Adrenal gland (tissue), 12 donors: ENCODE data around the gene HIVEP3. TPM values are rescaled to one million over a fixed set of nuclear protein-coding genes. Genes with fewer than 3 reads are reported as not detected.

ENCODE experiments used
- DNase-seq, 7 donors: peaks; one replicate each; pipeline ENCODE4 v3.0.0-alpha.2; 2019 to 2020
- H3K27ac ChIP-seq, 5 donors: fragments of 200-600 bp; sonication (generic) in 4 of 5; 1 replicate in 3 of 5; 2 replicates in 2 of 5; pipeline versions ENCODE4 v1.5.1 to v1.8.0; 2016 to 2020; ENCODE audit warnings: mild to moderate bottlenecking in 1 of 5
- H3K27me3 ChIP-seq: fragments of 200-600 bp; 2 replicates; pipeline ENCODE4 v1.8.0; 2021
- H3K36me3 ChIP-seq, 2 donors: fragments of 200-600 bp; replicated peaks in 1 of 2; 1 replicate in 1 of 2; 2 replicates in 1 of 2; pipeline versions ENCODE4 v1.5.1 to v1.8.0; 2018 to 2022
- H3K4me1 ChIP-seq, 2 donors: fragments of 200-600 bp; replicated peaks in 1 of 2; 1 replicate in 1 of 2; 2 replicates in 1 of 2; pipeline versions ENCODE4 v1.5.1 to v1.8.0; 2018 to 2021
- H3K4me3 ChIP-seq, 4 donors: fragments of 200-600 bp; sonication (generic) in 3 of 4; one replicate each; pipeline ENCODE4 v1.5.1; 2016 to 2018
- H3K9me3 ChIP-seq, 3 donors: fragments of 200-600 bp; sonication (generic) in 1 of 3; replicated peaks in 1 of 3; 1 replicate in 2 of 3; 2 replicates in 1 of 3; pipeline versions ENCODE4 v1.5.1 to v1.8.0; 2016 to 2021
- POLR2A ChIP-seq, 2 donors: fragments of 450-650 bp; IDR thresholded peaks; one replicate each; pipeline ENCODE4 v1.6.1; 2017; ENCODE audit warnings: antibody characterized with exemption in 2 of 2, mild to moderate bottlenecking in 2 of 2, moderate library complexity in 1 of 2
- WGBS, 4 donors: extraction: QIAGEN DNeasy Blood & Tissue Kit in 2 of 4; methylation state at CpG; one replicate each; pipeline versions ENCODE4 v1.1.5 to v1.1.7; 2013 to 2017; 5-methylcytosine and 5-hydroxymethylcytosine counted together
- intact Hi-C, 2 donors: fragments of 100-400 bp; cut with DNase I; formaldehyde crosslinking; loops; one replicate each; pipeline versions ENCODE4 v1.14.1 to v1.15.0; 2022 to 2023
- polyA plus RNA-seq, 3 donors: library from polyadenylated mRNA; stranded (reverse); fragments of 200-250 nt in 2 of 3; fragments of 350-450 nt in 1 of 3; fragmentation: Illumina TruSeq in 1 of 3; extraction: RNeasy Lipid Tissue Mini Kit (QIAGEN cat#74804) in 1 of 3; gene quantifications; one replicate each; pipeline ENCODE4 v1.2.3, GENCODE V29; 2013 to 2014
- total RNA-seq, 9 donors: library from RNA; depleted of rRNA in 4 of 9; stranded (reverse); fragments of >200 nt in 4 of 9; fragments of 120-200 nt in 1 of 9; fragmentation: NEBNext Ultra II Directional in 1 of 9; extraction: Animal tissue kit (Norgen Biotek cat#: 25700) in 1 of 9; gene quantifications; one replicate each; pipeline versions ENCODE4 v1.1.0 to v1.2.4, GENCODE V29; 2013 to 2023
- TF ChIP-seq, protein P1 (sequence below), 6 experiments: fragments of 450-650 bp in 4 of 6; fragments of 200-600 bp in 2 of 6; sonication (generic) in 1 of 6; IDR thresholded peaks; 1 replicate in 5 of 6; 2 replicates in 1 of 6; pipeline versions ENCODE4 v1.5.1 to v1.8.0; 2016 to 2021; ENCODE audit warnings: antibody characterized with exemption in 6 of 6, mild to moderate bottlenecking in 2 of 6, moderate library complexity in 1 of 6
- donor health status: healthy with polysubstance abuse.
- donor health status: Bipolar disorder and iron deficiency.
- donor health status: DM: yes; HTN: yes; CAD: no.
- donor health status: DM: no; HTN: no; CAD: no.
- donor health status: DM: no; HTN: no; CAD: no.
- donor health status: DM: yes; HTN: yes; CAD: no.

Gene HIVEP3
- total and polyA plus RNA-seq, 12 donors, result 3.2 to 7.7 (median 7.0) TPM

DNA sequence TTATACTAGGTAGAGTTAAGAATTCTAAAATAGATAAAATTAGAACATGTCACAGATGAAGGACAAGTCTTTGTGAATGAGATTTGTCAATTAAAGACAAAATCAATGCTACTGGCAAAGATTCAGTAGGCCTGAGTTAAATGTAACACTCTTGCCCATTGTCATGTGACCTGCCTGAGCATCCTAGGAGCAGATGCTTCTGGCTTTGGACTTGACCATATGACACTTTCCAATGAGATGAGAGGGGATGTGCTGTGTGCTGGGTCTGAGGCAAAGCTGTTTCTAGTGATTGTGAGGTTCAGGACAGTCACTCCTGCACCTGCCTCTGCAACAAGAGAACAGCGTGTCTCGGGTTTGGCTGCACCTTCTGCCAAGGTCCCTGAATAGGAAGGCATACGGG, 144.9 kb downstream of the HIVEP3 start:
- TF ChIP-seq POLR2A (IDR thresholded peaks at IDR 0.05), result no peak
- TF ChIP-seq, protein P1, sequence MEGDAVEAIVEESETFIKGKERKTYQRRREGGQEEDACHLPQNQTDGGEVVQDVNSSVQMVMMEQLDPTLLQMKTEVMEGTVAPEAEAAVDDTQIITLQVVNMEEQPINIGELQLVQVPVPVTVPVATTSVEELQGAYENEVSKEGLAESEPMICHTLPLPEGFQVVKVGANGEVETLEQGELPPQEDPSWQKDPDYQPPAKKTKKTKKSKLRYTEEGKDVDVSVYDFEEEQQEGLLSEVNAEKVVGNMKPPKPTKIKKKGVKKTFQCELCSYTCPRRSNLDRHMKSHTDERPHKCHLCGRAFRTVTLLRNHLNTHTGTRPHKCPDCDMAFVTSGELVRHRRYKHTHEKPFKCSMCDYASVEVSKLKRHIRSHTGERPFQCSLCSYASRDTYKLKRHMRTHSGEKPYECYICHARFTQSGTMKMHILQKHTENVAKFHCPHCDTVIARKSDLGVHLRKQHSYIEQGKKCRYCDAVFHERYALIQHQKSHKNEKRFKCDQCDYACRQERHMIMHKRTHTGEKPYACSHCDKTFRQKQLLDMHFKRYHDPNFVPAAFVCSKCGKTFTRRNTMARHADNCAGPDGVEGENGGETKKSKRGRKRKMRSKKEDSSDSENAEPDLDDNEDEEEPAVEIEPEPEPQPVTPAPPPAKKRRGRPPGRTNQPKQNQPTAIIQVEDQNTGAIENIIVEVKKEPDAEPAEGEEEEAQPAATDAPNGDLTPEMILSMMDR (IDR thresholded peaks at IDR 0.05), result no peak
- Histone ChIP-seq H3K4me3 (no peak overlapping the region), H3K27ac (no peak overlapping the region), H3K9me3 (no peaks in the 10 kb centered on the region), H3K4me1 (peaks cover 0 to 10% of the 10 kb centered on the region in 2 donors), H3K27me3 (no peaks in the 10 kb centered on the region), H3K36me3 (no peaks in the 10 kb centered on the region)
- no peak for DNase-seq
- 65 to 100% (median 76%) methylated on average over 2 to 3 of the region's 3 CpGs for WGBS, 4 donors
- intact Hi-C loops, result no loop called here

DNA sequence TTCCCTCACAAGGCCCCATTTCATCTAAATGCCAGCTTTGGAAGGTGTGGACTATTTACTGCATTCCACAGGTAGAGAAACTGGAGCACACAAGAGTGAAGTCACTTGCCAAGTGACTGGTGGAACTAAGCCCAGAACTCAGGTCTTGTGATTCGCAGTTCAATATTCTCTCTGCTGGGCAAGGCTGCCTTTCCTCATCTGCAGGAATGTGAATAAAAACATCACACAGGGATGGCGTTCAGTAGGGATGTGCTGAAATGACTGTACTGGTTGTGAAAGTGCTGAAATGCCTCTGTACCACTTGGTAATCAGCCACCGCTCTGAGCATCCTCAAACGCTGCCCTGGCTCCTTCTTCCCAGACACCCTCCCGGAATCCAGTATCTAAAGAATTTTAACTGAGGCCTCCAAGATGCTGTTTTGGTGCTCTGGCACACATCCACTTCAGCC, 145.6 kb downstream of the HIVEP3 start:
- TF ChIP-seq, protein P1 (IDR thresholded peaks at IDR 0.05), result no peak
- no peak for TF ChIP-seq POLR2A (IDR thresholded peaks at IDR 0.05)
- WGBS, 4 donors, result 83 to 95% (median 87%) methylated on average over 5 of the region's 5 CpGs
- Histone ChIP-seq H3K27me3 (no peaks in the 10 kb centered on the region), H3K27ac (no peak overlapping the region), H3K4me3 (no peak overlapping the region), H3K9me3 (no peaks in the 10 kb centered on the region), H3K4me1 (peaks cover 0 to 11% of the 10 kb centered on the region in 2 donors), H3K36me3 (no peaks in the 10 kb centered on the region)
- intact Hi-C loops, result no loop called here
- no peak for DNase-seq

DNA sequence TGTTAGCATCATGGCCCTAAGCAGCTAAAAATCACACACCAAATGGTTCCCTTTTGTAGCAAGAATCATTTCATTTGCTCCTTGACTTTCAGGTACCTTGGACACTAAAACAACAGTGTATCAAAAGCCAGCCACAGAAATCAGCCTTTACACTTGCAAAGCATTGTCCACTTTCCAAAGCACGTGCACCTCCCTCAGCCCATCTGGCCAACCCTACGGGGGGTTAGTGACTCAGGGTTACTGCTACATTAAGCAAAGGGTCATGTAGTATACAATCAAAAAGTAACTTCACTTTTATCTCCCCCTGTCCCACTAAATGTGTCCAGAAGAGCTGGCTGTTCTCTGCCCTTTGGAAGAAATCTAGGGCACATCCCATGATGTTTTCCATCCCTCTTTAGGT, 149.7 kb downstream of the HIVEP3 start:
- no peaks in the 10 kb centered on the region for H3K27me3 ChIP-seq
- peaks cover 0 to 43% of the 10 kb centered on the region in 2 donors for H3K4me1 ChIP-seq
- no peak for DNase-seq
- WGBS, 4 donors, result 79 to 92% (median 86%) methylated on average over 2 of the region's 2 CpGs
- TF ChIP-seq, protein P1 (IDR thresholded peaks at IDR 0.05), result no peak
- no peak for TF ChIP-seq POLR2A (IDR thresholded peaks at IDR 0.05)
- H3K4me3 ChIP-seq, result no peak overlapping the region
- no peak overlapping the region for H3K27ac ChIP-seq
- H3K9me3 ChIP-seq, result no peaks in the 10 kb centered on the region
- H3K36me3 ChIP-seq, result no peaks in the 10 kb centered on the region
- intact Hi-C loops, result no loop called here

DNA sequence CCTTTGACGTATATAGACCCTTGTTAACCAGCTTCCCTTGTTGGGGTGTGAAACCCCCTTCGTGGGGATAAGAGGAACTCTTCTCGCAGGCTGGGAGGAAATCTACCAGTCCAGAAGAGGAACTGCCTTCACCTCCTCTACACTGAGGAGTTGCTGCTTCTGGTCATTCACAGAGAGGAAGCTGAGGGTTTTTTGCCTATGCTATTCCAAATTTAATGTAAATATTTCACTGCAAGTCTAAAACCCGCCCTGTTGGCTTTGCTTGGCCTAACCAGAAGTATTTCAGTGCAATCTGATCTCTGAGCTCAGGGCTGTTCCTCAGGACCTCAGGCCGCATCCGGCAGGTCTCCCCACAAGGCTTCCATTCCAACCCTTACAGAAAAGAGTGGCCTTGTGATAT, 150.1 kb downstream of the HIVEP3 start:
- Histone ChIP-seq H3K4me1 (peaks cover 0 to 43% of the 10 kb centered on the region in 2 donors), H3K4me3 (no peak overlapping the region), H3K27ac (peak overlapping the region in 1 of 5 donors; percentile 43), H3K36me3 (no peaks in the 10 kb centered on the region), H3K27me3 (no peaks in the 10 kb centered on the region), H3K9me3 (no peaks in the 10 kb centered on the region)
- intact Hi-C loops, result no loop called here
- DNase-seq, result no peak
- TF ChIP-seq, protein P1 (IDR thresholded peaks at IDR 0.05), result no peak
- TF ChIP-seq POLR2A (IDR thresholded peaks at IDR 0.05), result no peak
- 50 to 93% (median 57%) methylated on average over 4 to 6 of the region's 6 CpGs for WGBS, 4 donors
